ENCODE results near the gene HERC2. TPM values are rescaled to one million over a fixed set of nuclear protein-coding genes. Genes with fewer than 3 reads are reported as not detected.

HERC2 gene
- total and polyA plus RNA-seq, 2 of the 4 experiments (the other 2 are of a cell fraction): 20.8 to 28.9 TPM

DNA sequence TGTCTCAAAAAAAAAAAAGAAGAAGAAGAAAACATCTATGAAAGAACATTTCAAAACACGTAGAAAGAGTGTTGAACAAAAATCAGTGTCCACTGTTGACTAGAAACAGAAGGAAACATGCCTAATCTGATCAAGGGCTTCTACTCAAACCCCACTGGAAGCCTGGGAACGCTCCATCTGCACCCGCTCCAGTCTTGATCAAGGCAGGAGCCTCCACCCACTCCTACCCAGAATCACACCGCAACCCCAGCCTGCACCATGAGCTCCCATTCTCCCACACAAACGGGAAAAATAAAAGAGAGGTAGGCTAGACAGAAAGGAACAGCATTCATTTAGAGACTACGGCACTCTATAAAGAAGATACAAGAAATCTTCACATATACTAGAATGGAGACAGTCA, 181.9 kb downstream of the HERC2 start:
- H3K4ac ChIP-seq (ENCODE audit: low read depth, low read length): no peak overlapping the region
- POLR2A ChIA-PET (ENCODE audit: unreplicated experiment): no interaction called here
- ATAC-seq (ENCODE audit: low read depth) (no peak), DNase-seq (no peak)
- H4K20me1 ChIP-seq (ENCODE audit: insufficient read depth, low read length): no peaks in the 10 kb centered on the region
- TF ChIP-seq MXI1 (IDR thresholded peaks at IDR 0.05; ENCODE audit: borderline replicate concordance, low read depth, low read length) (no peak), MAFK (IDR thresholded peaks at IDR 0.05; ENCODE audit: low read depth, low read length) (no peak), BHLHE40 (IDR thresholded peaks at IDR 0.05; ENCODE audit: low read depth, low read length) (no peak), FOS (IDR thresholded peaks at IDR 0.05; ENCODE audit: low read depth, low read length) (no peak), RCOR1 (IDR thresholded peaks at IDR 0.05; ENCODE audit: insufficient replicate concordance, low read length) (no peak), NFE2L2 (IDR thresholded peaks at IDR 0.05; ENCODE audit: low read depth, low read length) (no peak), RAD21 (IDR thresholded peaks at IDR 0.05; ENCODE audit: low read length) (no peak), MAZ (IDR thresholded peaks at IDR 0.05; ENCODE audit: borderline replicate concordance, low read depth, low read length) (no peak), POLR2A (IDR thresholded peaks at IDR 0.05; ENCODE audit: low read depth, low read length) (no peak), CEBPB (IDR thresholded peaks at IDR 0.05; ENCODE audit: low read depth, low read length) (no peak), CHD1 (IDR thresholded peaks at IDR 0.05; ENCODE audit: low read depth, low read length) (no peak), RFX5 (IDR thresholded peaks at IDR 0.05; ENCODE audit: low read depth, low read length) (no peak), SMC3 (IDR thresholded peaks at IDR 0.05; ENCODE audit: low read depth, low read length) (no peak)
- TF ChIP-seq, protein P1, sequence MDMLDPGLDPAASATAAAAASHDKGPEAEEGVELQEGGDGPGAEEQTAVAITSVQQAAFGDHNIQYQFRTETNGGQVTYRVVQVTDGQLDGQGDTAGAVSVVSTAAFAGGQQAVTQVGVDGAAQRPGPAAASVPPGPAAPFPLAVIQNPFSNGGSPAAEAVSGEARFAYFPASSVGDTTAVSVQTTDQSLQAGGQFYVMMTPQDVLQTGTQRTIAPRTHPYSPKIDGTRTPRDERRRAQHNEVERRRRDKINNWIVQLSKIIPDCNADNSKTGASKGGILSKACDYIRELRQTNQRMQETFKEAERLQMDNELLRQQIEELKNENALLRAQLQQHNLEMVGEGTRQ (IDR thresholded peaks at IDR 0.05; ENCODE audit: low read depth, low read length): no peak
- TF ChIP-seq, protein P2, sequence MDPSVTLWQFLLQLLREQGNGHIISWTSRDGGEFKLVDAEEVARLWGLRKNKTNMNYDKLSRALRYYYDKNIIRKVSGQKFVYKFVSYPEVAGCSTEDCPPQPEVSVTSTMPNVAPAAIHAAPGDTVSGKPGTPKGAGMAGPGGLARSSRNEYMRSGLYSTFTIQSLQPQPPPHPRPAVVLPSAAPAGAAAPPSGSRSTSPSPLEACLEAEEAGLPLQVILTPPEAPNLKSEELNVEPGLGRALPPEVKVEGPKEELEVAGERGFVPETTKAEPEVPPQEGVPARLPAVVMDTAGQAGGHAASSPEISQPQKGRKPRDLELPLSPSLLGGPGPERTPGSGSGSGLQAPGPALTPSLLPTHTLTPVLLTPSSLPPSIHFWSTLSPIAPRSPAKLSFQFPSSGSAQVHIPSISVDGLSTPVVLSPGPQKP (IDR thresholded peaks at IDR 0.05; ENCODE audit: borderline replicate concordance, low read depth, low read length): no peak
- TF ChIP-seq, protein P3, sequence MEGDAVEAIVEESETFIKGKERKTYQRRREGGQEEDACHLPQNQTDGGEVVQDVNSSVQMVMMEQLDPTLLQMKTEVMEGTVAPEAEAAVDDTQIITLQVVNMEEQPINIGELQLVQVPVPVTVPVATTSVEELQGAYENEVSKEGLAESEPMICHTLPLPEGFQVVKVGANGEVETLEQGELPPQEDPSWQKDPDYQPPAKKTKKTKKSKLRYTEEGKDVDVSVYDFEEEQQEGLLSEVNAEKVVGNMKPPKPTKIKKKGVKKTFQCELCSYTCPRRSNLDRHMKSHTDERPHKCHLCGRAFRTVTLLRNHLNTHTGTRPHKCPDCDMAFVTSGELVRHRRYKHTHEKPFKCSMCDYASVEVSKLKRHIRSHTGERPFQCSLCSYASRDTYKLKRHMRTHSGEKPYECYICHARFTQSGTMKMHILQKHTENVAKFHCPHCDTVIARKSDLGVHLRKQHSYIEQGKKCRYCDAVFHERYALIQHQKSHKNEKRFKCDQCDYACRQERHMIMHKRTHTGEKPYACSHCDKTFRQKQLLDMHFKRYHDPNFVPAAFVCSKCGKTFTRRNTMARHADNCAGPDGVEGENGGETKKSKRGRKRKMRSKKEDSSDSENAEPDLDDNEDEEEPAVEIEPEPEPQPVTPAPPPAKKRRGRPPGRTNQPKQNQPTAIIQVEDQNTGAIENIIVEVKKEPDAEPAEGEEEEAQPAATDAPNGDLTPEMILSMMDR (conservative IDR thresholded peaks at IDR 0.05; ENCODE audit: low read depth, low read length): no peak
- intact Hi-C loops (cut with micrococcal nuclease) (no loop called here), in situ Hi-C loops (cut with MboI; ENCODE audit: low sequenced_read_pairs) (no loop called here), dilution Hi-C loops (cut with HindIII; ENCODE audit: low sequenced_read_pairs, unreplicated experiment) (no loop called here)
- no peak overlapping the region for H4K91ac ChIP-seq (ENCODE audit: insufficient read depth, low read depth, low read length)
- H3K18ac ChIP-seq (ENCODE audit: low read depth, low read length): no peak overlapping the region
- no peak overlapping the region for H3K4me3 ChIP-seq (ENCODE audit: insufficient read depth, low read depth, low read length)
- H2BK120ac ChIP-seq (ENCODE audit: low read depth, low read length): no peak overlapping the region
- no TSS peak for BruUV-seq (replicated peaks)
- H3K9ac ChIP-seq (ENCODE audit: low read depth, low read length): no peak overlapping the region
- no peak overlapping the region for H2BK15ac ChIP-seq (ENCODE audit: low read depth, low read length)
- no peak overlapping the region for H3K27ac ChIP-seq (ENCODE audit: insufficient read depth, low read length)
- H3K56ac ChIP-seq (ENCODE audit: extremely low read depth, insufficient read depth, low read length): no peak overlapping the region
- no peak overlapping the region for H2BK20ac ChIP-seq (ENCODE audit: low read depth, low read length)
- H3K9me3 ChIP-seq (ENCODE audit: control insufficient read depth, insufficient read depth, low read length): no peaks in the 10 kb centered on the region
- no peak overlapping the region for H3K14ac ChIP-seq (replicated peaks; ENCODE audit: low read depth, low read length)
- H3K9me1 ChIP-seq (ENCODE audit: insufficient read depth, low read length): peaks cover 3% of the 10 kb centered on the region; the same call in 1 of the 2 replicates
- no peaks in the 10 kb centered on the region for H3K27me3 ChIP-seq (ENCODE audit: control insufficient read depth, insufficient read depth, low read length)
- CTCF ChIA-PET: no interaction called here
- H2BK5ac ChIP-seq (ENCODE audit: low read depth, low read length, poor library complexity, severe bottlenecking): no peak overlapping the region
- H4K5ac ChIP-seq (ENCODE audit: low read depth, low read length): no peak overlapping the region
- H2AK9ac ChIP-seq (replicated peaks; ENCODE audit: low read depth, low read length, poor library complexity): no peak overlapping the region
- H3K36me3 ChIP-seq (ENCODE audit: control insufficient read depth, insufficient read depth, low read length): peaks cover 37% of the 10 kb centered on the region
- H3K4me2 ChIP-seq (ENCODE audit: low read depth, low read length): no peak overlapping the region
- no peaks in the 10 kb centered on the region for H3K4me1 ChIP-seq (ENCODE audit: control insufficient read depth, insufficient read depth, low read length)
- WGBS, 2 experiments (ENCODE audit: extremely low coverage in 2 of 2, insufficient read length in 1 of 2): no CpG with 5 or more reads among the region's 6 CpGs
- H3K23ac ChIP-seq (ENCODE audit: low read depth, low read length): no peak overlapping the region
- no peak overlapping the region for H2AK5ac ChIP-seq (ENCODE audit: low read depth, low read length)
- peaks cover 0 to 3% of the 10 kb centered on the region in 2 experiments; a peak in 1 of 4 replicates for H3K79me1 ChIP-seq (ENCODE audit: low read depth in 1 of 2, low read length in 2 of 2)
- no peak overlapping the region for H2AFZ ChIP-seq (replicated peaks; ENCODE audit: low read length, poor library complexity)
- H4K8ac ChIP-seq (ENCODE audit: low read depth in 2 of 2, low read length in 2 of 2): no peak overlapping the region
